ENCODE measurements around the gene ADCY1. TPM values are rescaled to one million over a fixed set of nuclear protein-coding genes. Genes with fewer than 3 reads are reported as not detected.

ADCY1 gene
- total RNA-seq, 6 donors from 2014 or later: 0.46 to 4.1 (median 1.2) TPM

DNA sequence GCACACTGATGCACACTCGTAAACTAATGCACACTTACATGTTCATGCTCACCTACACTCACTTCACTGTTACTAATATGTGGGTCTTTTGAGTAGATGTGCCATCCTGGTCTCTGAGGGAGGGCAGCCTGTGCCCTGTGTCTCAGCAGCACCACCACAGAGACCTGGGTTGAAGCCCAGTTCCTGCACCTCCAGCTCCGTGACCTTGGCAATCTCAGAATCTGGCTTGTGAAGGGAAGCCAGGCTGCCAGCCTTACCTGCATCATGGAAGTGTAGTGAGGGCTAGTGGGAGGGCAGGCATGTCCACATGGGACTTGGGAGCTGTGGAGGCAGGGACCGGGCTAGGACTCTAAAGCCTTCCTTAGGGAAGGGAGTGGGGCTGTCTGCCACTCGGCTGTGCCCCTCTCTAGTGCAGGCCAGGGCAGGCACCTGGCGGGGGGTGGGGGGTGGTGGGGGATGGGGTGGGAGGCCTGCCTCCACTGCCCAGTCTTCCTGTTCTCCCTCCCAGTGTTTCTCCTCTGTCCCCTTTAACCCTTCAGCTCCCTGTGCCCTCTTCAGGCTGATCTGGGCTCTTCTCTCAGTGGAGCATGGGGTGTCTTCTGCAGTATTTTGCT, 8.1 kb downstream of the ADCY1 start:
- ATAC-seq (ENCODE audit: low FRiP score in 2 of 2) (no peak), DNase-seq (no peak)
- Histone ChIP-seq H3K4me3 (no peak overlapping the region), H3K27ac (no peak overlapping the region), H3K4me1 (no peaks in the 10 kb centered on the region), H3K27me3 (no peaks in the 10 kb centered on the region), H3K9me3 (no peaks in the 10 kb centered on the region), H3K36me3 (no peaks in the 10 kb centered on the region)
- TF ChIP-seq, protein P1, sequence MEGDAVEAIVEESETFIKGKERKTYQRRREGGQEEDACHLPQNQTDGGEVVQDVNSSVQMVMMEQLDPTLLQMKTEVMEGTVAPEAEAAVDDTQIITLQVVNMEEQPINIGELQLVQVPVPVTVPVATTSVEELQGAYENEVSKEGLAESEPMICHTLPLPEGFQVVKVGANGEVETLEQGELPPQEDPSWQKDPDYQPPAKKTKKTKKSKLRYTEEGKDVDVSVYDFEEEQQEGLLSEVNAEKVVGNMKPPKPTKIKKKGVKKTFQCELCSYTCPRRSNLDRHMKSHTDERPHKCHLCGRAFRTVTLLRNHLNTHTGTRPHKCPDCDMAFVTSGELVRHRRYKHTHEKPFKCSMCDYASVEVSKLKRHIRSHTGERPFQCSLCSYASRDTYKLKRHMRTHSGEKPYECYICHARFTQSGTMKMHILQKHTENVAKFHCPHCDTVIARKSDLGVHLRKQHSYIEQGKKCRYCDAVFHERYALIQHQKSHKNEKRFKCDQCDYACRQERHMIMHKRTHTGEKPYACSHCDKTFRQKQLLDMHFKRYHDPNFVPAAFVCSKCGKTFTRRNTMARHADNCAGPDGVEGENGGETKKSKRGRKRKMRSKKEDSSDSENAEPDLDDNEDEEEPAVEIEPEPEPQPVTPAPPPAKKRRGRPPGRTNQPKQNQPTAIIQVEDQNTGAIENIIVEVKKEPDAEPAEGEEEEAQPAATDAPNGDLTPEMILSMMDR (IDR thresholded peaks at IDR 0.05): no peak
- TF ChIP-seq POLR2A (IDR thresholded peaks at IDR 0.05) (no peak), EP300 (IDR thresholded peaks at IDR 0.05) (no peak), POLR2AphosphoS5 (IDR thresholded peaks at IDR 0.05) (no peak)
- 77 to 88% methylated on average over 5 of the region's 5 CpGs for WGBS, 2 donors

DNA sequence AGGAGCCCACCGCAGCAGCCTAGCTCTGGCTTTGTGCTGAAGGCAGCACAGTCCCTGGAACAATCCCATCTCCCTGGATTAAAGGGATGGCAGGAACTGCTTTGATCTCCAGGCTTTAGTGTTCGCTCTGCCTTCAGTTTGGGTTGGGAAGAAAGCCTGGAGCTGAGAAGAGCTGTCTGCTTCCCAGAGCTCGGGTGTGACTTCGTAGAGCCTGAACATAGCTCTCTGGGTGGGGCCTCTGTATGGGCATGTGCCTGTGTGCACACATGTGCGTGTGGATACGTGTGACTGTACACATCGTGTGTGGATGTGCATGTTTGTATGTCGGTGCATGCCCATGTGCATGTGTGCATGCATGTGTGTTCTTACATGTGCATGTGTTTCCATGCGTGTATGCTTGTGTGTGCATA, 8.7 kb downstream of the ADCY1 start:
- WGBS, 2 donors: 67 to 77% methylated on average over 8 to 9 of the region's 9 CpGs
- Histone ChIP-seq H3K27me3 (no peaks in the 10 kb centered on the region), H3K9me3 (no peaks in the 10 kb centered on the region), H3K27ac (no peak overlapping the region), H3K4me1 (no peaks in the 10 kb centered on the region), H3K36me3 (no peaks in the 10 kb centered on the region), H3K4me3 (no peak overlapping the region)
- TF ChIP-seq POLR2AphosphoS5 (IDR thresholded peaks at IDR 0.05): no peak
- TF ChIP-seq, protein P1 (IDR thresholded peaks at IDR 0.05): no peak
- no peak for TF ChIP-seq EP300 (IDR thresholded peaks at IDR 0.05)
- TF ChIP-seq POLR2A (IDR thresholded peaks at IDR 0.05): no peak
- ATAC-seq (ENCODE audit: low FRiP score in 2 of 2): no peak
- no peak for DNase-seq

DNA sequence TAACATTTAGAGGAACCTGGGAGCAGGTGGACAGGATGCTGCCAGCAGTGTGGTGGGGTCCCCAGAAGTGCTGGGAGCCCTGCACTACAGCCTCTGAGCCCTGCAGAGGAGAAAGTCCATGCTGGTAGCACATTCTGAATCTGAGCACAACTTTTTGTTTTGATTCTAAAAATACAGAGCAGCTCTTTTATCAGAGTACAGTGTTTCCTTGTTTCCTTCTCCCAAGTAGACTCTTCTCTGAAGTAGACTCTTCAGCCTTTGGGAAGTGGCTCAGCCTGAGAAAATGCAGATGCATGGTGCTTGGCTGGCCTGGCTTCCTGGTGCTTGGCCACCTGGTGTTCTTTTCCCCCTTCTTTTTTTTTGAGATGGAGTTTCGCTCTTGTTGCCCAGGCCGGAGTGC, 9.1 kb downstream of the ADCY1 start:
- no peak overlapping the region for H3K4me3 ChIP-seq
- ATAC-seq (ENCODE audit: low FRiP score in 2 of 2) (no peak), DNase-seq (no peak)
- no peaks in the 10 kb centered on the region for H3K27me3 ChIP-seq
- no peaks in the 10 kb centered on the region for H3K9me3 ChIP-seq
- TF ChIP-seq POLR2A (IDR thresholded peaks at IDR 0.05): no peak
- no peak for TF ChIP-seq EP300 (IDR thresholded peaks at IDR 0.05)
- TF ChIP-seq, protein P1 (IDR thresholded peaks at IDR 0.05): no peak
- TF ChIP-seq POLR2AphosphoS5 (IDR thresholded peaks at IDR 0.05): no peak
- H3K27ac ChIP-seq: no peak overlapping the region
- H3K4me1 ChIP-seq: no peaks in the 10 kb centered on the region
- H3K36me3 ChIP-seq: no peaks in the 10 kb centered on the region
- WGBS, 2 donors: 56 to 80% methylated on average over 2 of the region's 2 CpGs

DNA sequence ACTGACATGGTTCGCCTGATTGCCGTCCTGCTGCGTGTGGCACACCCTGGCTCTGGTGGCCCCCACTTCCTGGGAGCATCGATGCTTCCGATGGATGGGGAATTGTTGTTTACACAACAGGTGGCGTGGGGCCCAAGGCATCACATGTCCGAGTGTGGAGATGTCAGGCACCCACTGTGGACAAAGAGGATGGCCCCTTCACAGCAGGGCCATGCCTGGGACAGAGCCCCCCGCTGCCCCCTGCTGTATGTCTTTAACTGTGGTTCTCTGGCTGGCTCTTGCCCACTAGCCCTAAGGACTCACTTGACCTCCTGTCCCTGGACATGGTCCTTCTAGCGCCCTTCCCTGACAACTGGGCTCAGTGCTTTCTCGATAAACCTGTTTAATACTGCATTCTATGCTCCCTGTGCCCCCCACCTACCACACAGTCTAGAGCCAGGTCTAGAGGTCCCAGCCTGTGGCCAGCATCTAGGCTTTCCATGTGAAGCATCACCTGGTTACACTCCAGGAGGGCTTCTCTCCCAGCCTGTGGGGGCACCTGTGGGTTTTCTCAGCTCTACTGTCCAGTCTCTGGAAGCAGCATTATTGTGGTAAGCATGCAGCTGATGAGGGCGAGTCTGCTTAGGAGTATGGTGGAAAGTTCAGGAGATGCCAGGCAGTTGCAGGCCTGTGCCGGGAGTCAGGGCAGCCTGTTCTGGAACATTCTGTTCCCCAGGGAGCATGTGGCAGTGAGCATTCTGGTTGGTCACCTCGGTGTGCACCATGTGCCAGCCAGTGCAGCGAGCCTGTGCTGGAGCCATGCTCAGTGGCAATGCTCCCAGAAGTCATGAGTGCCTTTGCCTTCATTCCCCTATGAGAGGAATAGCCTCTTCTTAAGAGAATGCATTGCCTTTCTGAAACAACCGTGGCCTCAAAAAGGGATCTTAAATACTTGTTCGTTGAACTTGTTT, 10.4 kb downstream of the ADCY1 start:
- WGBS, 2 donors: 81 to 90% methylated on average over 12 to 16 of the region's 16 CpGs
- H3K4me1 ChIP-seq: no peaks in the 10 kb centered on the region
- H3K27me3 ChIP-seq: no peaks in the 10 kb centered on the region
- ATAC-seq (ENCODE audit: low FRiP score in 2 of 2) (no peak), DNase-seq (no peak)
- no peak overlapping the region for H3K27ac ChIP-seq
- H3K9me3 ChIP-seq: no peaks in the 10 kb centered on the region
- H3K4me3 ChIP-seq: no peak overlapping the region
- no peaks in the 10 kb centered on the region for H3K36me3 ChIP-seq
- TF ChIP-seq, protein P1 (IDR thresholded peaks at IDR 0.05): no peak
- no peak for TF ChIP-seq POLR2A (IDR thresholded peaks at IDR 0.05)
- TF ChIP-seq POLR2AphosphoS5 (IDR thresholded peaks at IDR 0.05): no peak
- TF ChIP-seq EP300 (IDR thresholded peaks at IDR 0.05): no peak
